ENCODE measurements around the gene TIA1. TPM values are rescaled to one million over a fixed set of nuclear protein-coding genes. Genes with fewer than 3 reads are reported as not detected.
A peak's percentile ranks its signal among the peaks of the same experiment; 100 is the strongest.
"Not testable (repeated sequence)": the region's sequence is repeated elsewhere in the genome, so short reads cannot be mapped to it uniquely, and the experiment has no call there.

Gene TIA1
- total and polyA plus RNA-seq, 7 donors: 17.4 to 38.1 (median 26.1) TPM

DNA sequence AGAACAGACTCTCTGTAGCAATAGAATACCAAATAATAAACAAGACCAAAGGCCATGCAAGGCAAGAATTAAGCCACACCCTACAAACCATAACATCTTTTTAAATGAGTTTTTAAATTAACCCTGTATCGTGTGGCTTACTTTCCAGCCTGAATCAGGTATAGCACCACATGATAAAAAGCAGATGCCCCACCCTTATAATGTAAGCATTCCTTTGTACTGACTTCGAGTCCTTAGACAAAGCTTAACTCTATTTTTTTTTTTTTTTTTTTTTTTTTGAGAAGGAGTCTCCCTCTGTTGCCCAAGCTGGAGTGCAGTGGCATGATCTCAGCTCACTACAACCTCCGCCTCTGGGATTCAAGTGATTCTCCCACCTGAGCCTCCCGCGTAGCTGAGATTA is 55.9 kb downstream of the TIA1 start:
- H3K4me3 ChIP-seq: no peak overlapping the region
- no peaks in the 10 kb centered on the region for H3K9me3 ChIP-seq
- H3K4me1 ChIP-seq: no peaks in the 10 kb centered on the region
- no peak for ATAC-seq
- intact Hi-C loops (cut with DNase I): loop anchor here (5.0 kb wide), 2 partner anchors 55 to 280 kb away; partner anchors contain the start of gene TIA1 (in 2 of the 2)
- H3K27me3 ChIP-seq (ENCODE audit: insufficient read depth in 3 of 3, low read length in 2 of 3): no peaks in the 10 kb centered on the region
- TF ChIP-seq, protein P1, sequence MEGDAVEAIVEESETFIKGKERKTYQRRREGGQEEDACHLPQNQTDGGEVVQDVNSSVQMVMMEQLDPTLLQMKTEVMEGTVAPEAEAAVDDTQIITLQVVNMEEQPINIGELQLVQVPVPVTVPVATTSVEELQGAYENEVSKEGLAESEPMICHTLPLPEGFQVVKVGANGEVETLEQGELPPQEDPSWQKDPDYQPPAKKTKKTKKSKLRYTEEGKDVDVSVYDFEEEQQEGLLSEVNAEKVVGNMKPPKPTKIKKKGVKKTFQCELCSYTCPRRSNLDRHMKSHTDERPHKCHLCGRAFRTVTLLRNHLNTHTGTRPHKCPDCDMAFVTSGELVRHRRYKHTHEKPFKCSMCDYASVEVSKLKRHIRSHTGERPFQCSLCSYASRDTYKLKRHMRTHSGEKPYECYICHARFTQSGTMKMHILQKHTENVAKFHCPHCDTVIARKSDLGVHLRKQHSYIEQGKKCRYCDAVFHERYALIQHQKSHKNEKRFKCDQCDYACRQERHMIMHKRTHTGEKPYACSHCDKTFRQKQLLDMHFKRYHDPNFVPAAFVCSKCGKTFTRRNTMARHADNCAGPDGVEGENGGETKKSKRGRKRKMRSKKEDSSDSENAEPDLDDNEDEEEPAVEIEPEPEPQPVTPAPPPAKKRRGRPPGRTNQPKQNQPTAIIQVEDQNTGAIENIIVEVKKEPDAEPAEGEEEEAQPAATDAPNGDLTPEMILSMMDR (IDR thresholded peaks at IDR 0.05): no peak
- WGBS, 3 donors: 89 to 95% (median 91%) methylated on average over 5 of the region's 5 CpGs
- no peaks in the 10 kb centered on the region for H3K36me3 ChIP-seq (ENCODE audit: insufficient read depth in 1 of 2, low read depth in 1 of 2)
- H3K27ac ChIP-seq: no peak overlapping the region
- DNase-seq: no peak

DNA sequence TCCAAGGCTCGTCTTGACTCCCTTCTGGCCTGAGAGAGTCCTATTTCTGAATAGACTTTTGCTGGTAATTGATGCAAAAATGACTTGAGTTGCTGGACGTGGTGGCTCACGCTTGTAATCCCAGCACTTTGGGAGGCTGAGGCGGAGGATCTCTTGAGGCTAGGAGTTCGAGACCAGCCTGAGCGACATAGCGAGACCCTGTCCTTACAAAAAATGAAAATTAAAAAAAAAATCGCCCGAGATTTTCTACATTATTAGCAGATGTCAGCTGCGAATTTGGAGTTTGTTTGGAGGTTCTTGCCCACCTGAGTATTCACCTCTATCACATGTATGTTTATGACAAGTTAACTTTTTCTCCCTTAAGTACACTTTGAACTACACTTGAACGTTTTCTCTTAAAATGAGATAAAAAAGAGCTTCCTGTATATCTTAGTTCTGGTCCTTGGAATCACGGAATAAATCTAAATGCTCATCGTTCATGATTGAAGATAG is 57.1 kb downstream of the TIA1 start:
- intact Hi-C loops (cut with DNase I): loop anchor here (5.0 kb wide), 2 partner anchors 56 to 279 kb away; partner anchors contain the start of gene TIA1 (in 2 of the 2)
- 67 to 72% (median 69%) methylated on average over 13 of the region's 13 CpGs for WGBS, 3 donors
- H3K36me3 ChIP-seq (ENCODE audit: insufficient read depth in 1 of 2, low read depth in 1 of 2): no peaks in the 10 kb centered on the region

DNA sequence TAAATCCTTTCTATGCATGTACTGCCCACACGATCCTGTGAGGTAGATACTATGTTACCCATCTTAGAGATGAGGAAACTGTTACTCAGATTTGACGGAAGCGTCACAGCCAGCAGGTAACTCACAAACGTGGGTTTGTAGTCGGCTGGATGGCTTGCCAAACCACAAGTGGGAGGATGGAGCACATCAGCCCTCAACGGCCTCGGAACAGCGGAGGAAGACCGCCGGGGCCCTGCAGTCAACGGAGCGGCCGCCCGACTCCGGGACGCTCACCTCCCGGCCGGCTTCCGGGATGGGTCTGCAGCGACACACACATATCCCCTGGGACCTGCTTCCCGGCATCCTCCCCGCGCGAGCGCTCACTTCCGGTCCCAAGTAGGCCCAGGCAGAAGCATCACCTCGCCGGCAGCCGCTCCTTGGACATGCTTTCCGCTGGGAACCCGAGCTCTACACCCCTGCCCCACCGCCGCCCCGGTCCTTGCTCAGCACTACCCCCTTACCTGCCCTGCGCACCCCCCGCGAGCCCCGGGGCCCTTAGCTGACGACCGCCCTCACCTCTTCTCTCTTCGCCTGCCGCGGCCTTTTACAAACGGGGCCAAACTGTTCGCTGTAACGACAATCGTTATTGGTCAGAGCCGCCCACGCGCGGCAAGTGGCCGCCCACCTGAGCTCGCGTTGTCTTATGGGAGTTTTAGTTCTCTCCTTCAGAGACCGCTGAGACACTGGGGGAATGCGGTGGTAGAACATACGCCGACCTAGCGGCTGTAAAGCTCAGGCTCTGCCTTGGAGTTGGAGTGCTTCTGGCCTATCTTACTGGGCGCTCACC is 57.8 kb downstream of the TIA1 start, which contains the start of gene C2orf42:
TSS of gene C2orf42 (minus strand) at position 602 of the 826 bp plus-strand sequence. CDS start 9,034 bp downstream, outside the sequence.
- no peaks in the 10 kb centered on the region for H3K36me3 ChIP-seq (ENCODE audit: insufficient read depth in 1 of 2, low read depth in 1 of 2)
- peak; percentile 97 to 99 (median 98) for ATAC-seq
- DNase-seq: peak; percentile 96 to 98
- intact Hi-C loops (cut with DNase I): loop anchor here (5.0 kb wide), 2 partner anchors 57 to 278 kb away; partner anchors contain the start of gene TIA1 (in 2 of the 2)
- no peaks in the 10 kb centered on the region for H3K27me3 ChIP-seq (ENCODE audit: insufficient read depth in 3 of 3, low read length in 2 of 3)
- H3K4me3 ChIP-seq: peak within 1 kb of the TSS; percentile 80
- WGBS, 3 donors: 0 to 1% (median 1%) methylated on average over 58 to 60 of the region's 60 CpGs
- TF ChIP-seq, protein P1 (IDR thresholded peaks at IDR 0.05): no peak
- H3K27ac ChIP-seq: peak within 1 kb of the TSS; percentile 87
- H3K9me3 ChIP-seq: no peaks in the 10 kb centered on the region
- no peaks in the 10 kb centered on the region for H3K4me1 ChIP-seq

More for the DNA sequence above, 57.1 kb downstream of the TIA1 start:
- Histone ChIP-seq H3K27ac (peak overlapping the region; percentile 87), H3K4me1 (no peaks in the 10 kb centered on the region), H3K4me3 (peak overlapping the region; percentile 80), H3K9me3 (no peaks in the 10 kb centered on the region), H3K27me3 (ENCODE audit: insufficient read depth in 3 of 3, low read length in 2 of 3) (no peaks in the 10 kb centered on the region)
- ATAC-seq (no peak), DNase-seq (no peak)
- TF ChIP-seq, protein P1 (IDR thresholded peaks at IDR 0.05): no peak

DNA sequence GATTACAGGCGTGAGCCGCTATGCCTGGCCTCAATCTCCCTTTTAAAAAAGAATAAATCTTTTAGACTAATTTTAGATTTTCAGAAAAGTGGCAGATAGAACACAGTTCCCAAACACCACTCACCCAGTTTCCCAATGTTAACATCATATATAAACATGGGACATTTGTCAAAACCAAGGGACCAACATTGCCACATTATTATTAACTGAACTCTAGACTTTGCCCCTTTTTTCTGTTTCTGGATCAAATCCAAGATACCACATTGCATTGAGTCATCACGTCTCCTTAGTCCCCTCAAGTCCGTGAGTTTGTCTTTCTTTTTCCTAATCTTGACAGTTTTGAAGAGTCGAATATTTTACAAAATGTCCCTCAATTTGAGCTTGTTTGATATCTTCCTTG is 60.0 kb downstream of the TIA1 start:
- WGBS, 3 donors: 76 to 82% (median 81%) methylated on average over 5 of the region's 5 CpGs
- H3K27ac ChIP-seq: no peak overlapping the region
- intact Hi-C loops (cut with DNase I): loop anchor here (2.0 to 5.0 kb wide), 2 partner anchors 44 to 276 kb away; no protein-coding TSS in a partner anchor
- H3K4me1 ChIP-seq: no peaks in the 10 kb centered on the region
- no peak for ATAC-seq
- H3K36me3 ChIP-seq (ENCODE audit: insufficient read depth in 1 of 2, low read depth in 1 of 2): no peaks in the 10 kb centered on the region
- TF ChIP-seq, protein P1 (IDR thresholded peaks at IDR 0.05): no peak
- no peak overlapping the region for H3K4me3 ChIP-seq
- no peaks in the 10 kb centered on the region for H3K27me3 ChIP-seq (ENCODE audit: insufficient read depth in 3 of 3, low read length in 2 of 3)
- no peak for DNase-seq
- H3K9me3 ChIP-seq: no peaks in the 10 kb centered on the region

DNA sequence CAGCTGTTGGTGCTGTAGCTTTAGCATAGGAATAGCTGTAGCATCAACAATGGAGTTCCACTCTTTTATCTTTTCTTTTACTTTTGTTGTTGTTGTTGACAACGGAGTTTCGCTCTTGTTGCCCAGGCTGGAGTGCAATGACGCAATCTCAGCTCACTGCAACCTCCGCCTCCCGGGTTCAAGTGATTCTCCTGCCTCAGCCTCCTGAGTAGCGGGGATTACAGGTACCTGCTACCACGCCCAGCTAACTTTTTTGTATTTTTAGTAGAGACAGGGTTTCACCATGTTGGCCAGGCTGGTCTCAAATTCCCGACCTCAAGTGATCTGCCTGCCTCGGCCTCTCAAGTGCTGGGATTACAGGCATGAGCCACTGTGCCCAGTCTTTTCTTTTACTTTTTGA is 61.3 kb downstream of the TIA1 start:
- not testable (repeated sequence) for H3K4me3 ChIP-seq; H3K4me1 ChIP-seq; H3K9me3 ChIP-seq; ATAC-seq; H3K27me3 ChIP-seq (ENCODE audit: insufficient read depth in 3 of 3, low read length in 2 of 3); H3K36me3 ChIP-seq (ENCODE audit: insufficient read depth in 1 of 2, low read depth in 1 of 2); H3K27ac ChIP-seq; DNase-seq
- intact Hi-C loops (cut with DNase I): loop anchor here in 1 of 2 donors (5.0 kb wide), 1 partner anchor 275 kb away; no protein-coding TSS in a partner anchor
- WGBS, 3 donors: 77 to 84% (median 78%) methylated on average over 9 of the region's 9 CpGs
